GM19463 (cell line): Measurements from ENCODE around the gene MAP3K4.

Experiments used
- ATAC-seq: cut with Tn5 transposase; IDR thresholded peaks from one replicate; pipeline ENCODE4 v1.9.1; 2021; ENCODE audit warnings: mild to moderate bottlenecking, moderate library complexity; ENCODE audit not compliant: unreplicated experiment

MAP3K4 gene

DNA sequence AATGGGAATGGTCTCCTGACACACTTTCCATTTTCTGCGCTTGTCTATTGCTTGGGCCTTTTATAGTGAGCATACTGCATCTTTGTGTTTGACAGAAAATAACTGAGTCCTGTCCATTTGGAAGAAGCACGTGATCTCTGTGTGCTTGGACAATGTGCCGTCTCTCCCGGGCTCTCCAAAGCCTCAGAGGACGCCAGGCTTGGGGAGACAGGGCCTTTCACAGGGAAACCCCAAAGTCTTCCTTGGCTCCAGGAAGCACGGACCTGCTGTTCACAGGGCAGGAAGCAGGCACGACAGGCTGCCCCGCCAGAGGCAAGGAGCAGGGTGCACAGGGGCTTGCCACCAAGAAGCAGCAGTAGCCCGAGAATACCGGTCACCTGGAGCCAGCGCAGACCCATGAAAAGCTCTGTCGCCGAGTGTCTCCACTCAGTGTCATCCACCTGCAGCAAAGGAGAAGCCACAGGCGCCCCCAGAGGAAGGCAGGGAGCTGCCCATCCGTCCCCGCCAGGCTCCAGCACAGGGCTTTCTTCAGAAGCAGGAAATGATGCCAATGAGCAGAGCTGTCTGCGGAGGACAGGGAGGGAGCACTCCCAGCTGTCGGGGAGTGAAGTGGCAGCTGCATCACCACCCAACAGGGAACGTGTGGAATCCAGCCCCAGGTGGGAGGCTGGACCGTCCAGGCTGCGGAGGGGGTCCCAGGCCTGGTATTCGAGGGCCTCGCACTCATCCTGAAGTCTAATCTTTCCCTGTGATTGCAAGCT lies 147.2 kb downstream of the MAP3K4 start:
- ATAC-seq = no peak

GRCh38 chr6:161139304-161139765 lies 147.8 kb downstream of the MAP3K4 start:
- ATAC-seq = no peak

- no peak for ATAC-seq
These were observed 148.4 kb downstream of the MAP3K4 start for GRCh38 chr6:161139766-161140553.

GRCh38 chr6:161140554-161140875 lies 148.9 kb downstream of the MAP3K4 start:
- ATAC-seq = no peak

GRCh38 chr6:161141173-161141572 lies 149.6 kb downstream of the MAP3K4 start:
- no peak for ATAC-seq

DNA sequence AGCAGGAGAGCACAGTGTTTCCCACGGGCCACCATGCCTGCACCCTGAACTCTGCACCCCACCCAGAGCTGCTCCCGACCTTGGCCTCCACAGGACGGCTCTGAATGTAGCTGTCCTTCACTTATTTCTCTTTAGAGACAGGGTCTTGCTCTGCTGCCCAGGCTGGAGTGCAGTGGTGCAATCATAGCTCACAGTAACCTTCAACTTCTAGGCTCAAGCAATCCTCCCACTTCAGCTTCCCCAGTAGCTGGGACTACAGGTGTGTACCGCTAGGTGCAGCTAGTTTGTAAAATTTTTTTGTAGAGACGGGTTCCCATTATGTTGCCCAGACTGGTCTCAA lies 151.4 kb downstream of the MAP3K4 start:
- no peak for ATAC-seq

GRCh38 chr6:161143663-161144430 lies 152.3 kb downstream of the MAP3K4 start:
- ATAC-seq = no peak

- no peak for ATAC-seq
These were observed 158.6 kb downstream of the MAP3K4 start for GRCh38 chr6:161150136-161150535.

DNA sequence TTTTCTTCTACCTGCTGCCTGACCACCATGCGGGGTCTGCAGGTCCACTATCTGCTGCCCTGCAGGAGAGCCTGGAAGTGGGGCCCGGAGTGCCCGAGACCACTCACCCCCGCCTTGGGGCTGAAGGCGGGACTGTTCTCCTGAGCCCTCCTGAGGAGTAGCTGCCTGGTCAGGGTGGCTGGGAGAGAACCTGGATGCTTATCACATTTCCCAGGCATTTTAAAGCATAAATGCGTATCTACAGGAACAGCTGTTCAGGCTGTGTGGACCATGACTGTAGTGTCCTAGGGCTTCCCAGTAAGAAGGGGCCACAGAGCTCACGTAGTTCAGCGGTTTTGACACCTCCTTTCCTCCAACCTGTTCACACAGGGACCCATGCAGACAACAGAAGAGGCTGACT lies 159.0 kb downstream of the MAP3K4 start:
- no peak for ATAC-seq

DNA sequence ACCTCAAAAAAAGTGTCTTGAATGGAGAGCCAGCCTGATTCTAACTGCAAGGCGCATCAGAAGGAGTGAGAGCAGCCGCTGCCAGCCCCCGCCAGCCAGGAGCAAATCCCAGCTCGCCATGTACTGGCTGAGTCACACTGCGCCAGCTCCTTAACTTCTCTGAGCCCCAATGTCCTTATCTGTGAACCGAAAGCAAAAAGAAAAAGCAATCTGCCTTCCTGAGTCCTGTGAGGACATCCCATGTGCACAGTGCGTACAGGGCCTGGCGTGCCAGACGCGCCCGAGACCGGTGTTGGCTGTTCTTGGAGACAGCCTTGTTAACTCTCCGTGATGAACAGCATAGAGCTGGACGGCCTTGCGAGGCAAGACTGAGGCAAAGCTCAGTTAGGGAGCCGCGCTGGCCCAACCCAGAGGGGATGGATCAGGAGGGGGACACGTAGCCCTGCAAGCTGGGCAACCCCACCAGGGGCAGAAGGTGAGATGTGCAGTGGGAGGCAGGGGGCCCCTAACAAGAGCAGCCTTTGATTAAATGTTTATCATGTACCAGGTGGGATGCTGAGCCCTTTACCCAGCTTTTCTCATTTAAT lies 159.6 kb downstream of the MAP3K4 start:
- ATAC-seq = no peak

- no peak for ATAC-seq
These were observed 160.3 kb downstream of the MAP3K4 start for GRCh38 chr6:161151660-161152526.

- no peak for ATAC-seq
These were observed 160.9 kb downstream of the MAP3K4 start for GRCh38 chr6:161152527-161152862.

- ATAC-seq = peak; percentile 47
These were observed 161.5 kb downstream of the MAP3K4 start for GRCh38 chr6:161152907-161153662.

GRCh38 chr6:161153725-161154124 lies 162.2 kb downstream of the MAP3K4 start:
- no peak for ATAC-seq

GRCh38 chr6:161154796-161155335 lies 163.3 kb downstream of the MAP3K4 start:
- ATAC-seq = no peak

DNA sequence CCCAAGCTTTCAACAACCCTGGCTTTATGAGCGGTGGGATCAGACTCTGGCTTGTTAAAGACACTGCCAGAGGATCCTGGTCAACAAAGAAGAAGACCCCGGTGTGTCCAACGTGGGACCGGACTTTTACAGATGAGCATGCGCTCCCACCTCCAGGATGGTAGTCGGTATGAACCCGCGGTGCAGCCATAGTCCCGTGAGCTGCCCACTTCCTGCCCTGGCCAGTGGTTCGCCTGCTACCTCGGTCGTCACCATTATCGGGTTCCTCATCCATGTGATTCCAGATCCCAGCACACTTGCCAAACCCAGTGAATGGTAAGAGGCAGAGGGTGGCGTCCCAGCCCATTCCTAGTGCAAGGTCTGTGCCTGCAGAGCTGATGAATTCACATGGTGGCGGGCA lies 169.6 kb downstream of the MAP3K4 start:
- ATAC-seq = no peak

- no peak for ATAC-seq
These were observed 170.5 kb downstream of the MAP3K4 start for GRCh38 chr6:161161889-161162624.

DNA sequence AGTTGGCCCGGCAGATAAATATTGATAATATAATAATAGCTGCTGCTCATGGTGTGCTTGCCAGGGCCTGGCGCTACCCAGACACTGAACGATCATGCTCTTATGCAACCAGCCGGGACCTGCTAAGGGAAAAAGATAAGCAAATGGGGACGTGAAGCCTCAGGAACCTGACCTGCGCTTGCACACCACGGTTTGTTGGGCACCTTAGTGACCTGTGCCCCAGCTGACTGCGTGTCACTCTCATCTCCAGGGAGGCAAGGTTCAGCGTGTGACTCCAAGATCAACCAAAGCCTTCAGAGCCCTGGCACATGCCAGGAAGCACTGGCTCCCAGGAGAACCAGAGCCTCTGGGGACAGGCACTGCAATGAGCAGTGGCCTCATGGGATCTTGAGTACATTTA lies 171.2 kb downstream of the MAP3K4 start:
- no peak for ATAC-seq
